ENCODE results near the gene USP19. TPM values are rescaled to one million over a fixed set of nuclear protein-coding genes. Genes with fewer than 3 reads are reported as not detected.

The USP19 gene
- total RNA-seq, 1 experiment from 2014 or later: 66.3 TPM

DNA sequence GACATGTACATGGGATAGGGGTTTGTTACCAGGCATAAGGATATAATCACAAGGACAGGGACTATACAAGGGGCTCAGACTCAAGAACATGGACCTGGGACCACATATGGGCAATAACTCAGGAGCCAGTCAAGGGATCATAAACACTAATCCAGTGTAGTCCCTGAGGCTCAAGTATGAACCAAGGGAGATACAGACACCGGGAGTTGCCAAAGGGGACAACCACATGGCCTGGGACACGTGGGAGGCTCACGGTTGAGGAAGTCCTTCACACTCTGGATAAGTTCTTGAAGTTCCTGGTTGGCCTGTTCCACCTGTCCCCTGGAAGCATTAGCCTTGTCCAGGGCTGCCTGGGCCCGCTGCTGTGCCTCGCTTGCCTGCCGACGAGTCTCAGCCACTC lies 1.8 kb upstream of the USP19 start:
- no peak overlapping the region for H3K9ac ChIP-seq (ENCODE audit: extremely low read depth, insufficient read length, low read length)
- peaks cover 4% of the 10 kb centered on the region for H3K79me1 ChIP-seq (ENCODE audit: insufficient read depth, low read depth, low read length, poor library complexity, severe bottlenecking)
- H3K9me3 ChIP-seq (ENCODE audit: control insufficient read depth, low read depth, low read length): no peaks in the 10 kb centered on the region
- H3K4me1 ChIP-seq (ENCODE audit: insufficient read depth, low read length): 0 out of 2 replicates have a peak, but pooled peaks cover 2% of the 10 kb centered on the region
- H3K27me3 ChIP-seq (ENCODE audit: insufficient read depth, low read length): no peaks in the 10 kb centered on the region
- no peak overlapping the region; a peak in 1 of 5 replicates for H3K4me3 Mint-ChIP-seq
- no peaks in the 10 kb centered on the region; the same call in 1 of the 2 replicates for H3K27me3 Mint-ChIP-seq (ENCODE audit: low read depth)
- H3K56ac ChIP-seq (ENCODE audit: insufficient read length, low read depth, low read length): no peak overlapping the region
- no CpG with 5 or more reads among the region's 7 CpGs for WGBS (ENCODE audit: extremely low coverage, insufficient read length, low lambda C conversion rate)
- H4K8ac ChIP-seq (replicated peaks; ENCODE audit: insufficient read length, low read depth, low read length): no peak overlapping the region
- peak overlapping the region in 1 of 3 experiments; percentile 49; a peak in 2 of 7 replicates for H3K27ac Mint-ChIP-seq
- no peak overlapping the region for H2BK12ac ChIP-seq (ENCODE audit: insufficient read length, low read depth, low read length)
- H2BK5ac ChIP-seq (ENCODE audit: insufficient read length, low read length): no peak overlapping the region
- H3K4ac ChIP-seq (ENCODE audit: low read depth, low read length): no peak overlapping the region
- H4K20me1 ChIP-seq (ENCODE audit: control insufficient read depth, insufficient read depth, insufficient read length): peaks cover 2% of the 10 kb centered on the region
- no peak overlapping the region for H3K4me2 ChIP-seq (ENCODE audit: insufficient read depth, insufficient read length, low read length)
- no peak overlapping the region for H3K23ac ChIP-seq (ENCODE audit: insufficient read length, low read depth, low read length)
- no peak overlapping the region for H4K91ac ChIP-seq (ENCODE audit: insufficient read length, low read depth, low read length)
- no peaks in the 10 kb centered on the region; the same call in 1 of the 2 replicates for H3K79me2 ChIP-seq (ENCODE audit: insufficient read depth, low read length)
- H2BK15ac ChIP-seq (ENCODE audit: low read depth, low read length): no peak overlapping the region
- no peak overlapping the region for H3K27ac ChIP-seq (ENCODE audit: insufficient read length, low read depth, low read length)
- TF ChIP-seq, protein P1, sequence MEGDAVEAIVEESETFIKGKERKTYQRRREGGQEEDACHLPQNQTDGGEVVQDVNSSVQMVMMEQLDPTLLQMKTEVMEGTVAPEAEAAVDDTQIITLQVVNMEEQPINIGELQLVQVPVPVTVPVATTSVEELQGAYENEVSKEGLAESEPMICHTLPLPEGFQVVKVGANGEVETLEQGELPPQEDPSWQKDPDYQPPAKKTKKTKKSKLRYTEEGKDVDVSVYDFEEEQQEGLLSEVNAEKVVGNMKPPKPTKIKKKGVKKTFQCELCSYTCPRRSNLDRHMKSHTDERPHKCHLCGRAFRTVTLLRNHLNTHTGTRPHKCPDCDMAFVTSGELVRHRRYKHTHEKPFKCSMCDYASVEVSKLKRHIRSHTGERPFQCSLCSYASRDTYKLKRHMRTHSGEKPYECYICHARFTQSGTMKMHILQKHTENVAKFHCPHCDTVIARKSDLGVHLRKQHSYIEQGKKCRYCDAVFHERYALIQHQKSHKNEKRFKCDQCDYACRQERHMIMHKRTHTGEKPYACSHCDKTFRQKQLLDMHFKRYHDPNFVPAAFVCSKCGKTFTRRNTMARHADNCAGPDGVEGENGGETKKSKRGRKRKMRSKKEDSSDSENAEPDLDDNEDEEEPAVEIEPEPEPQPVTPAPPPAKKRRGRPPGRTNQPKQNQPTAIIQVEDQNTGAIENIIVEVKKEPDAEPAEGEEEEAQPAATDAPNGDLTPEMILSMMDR (conservative IDR thresholded peaks at IDR 0.05): no peak
- H3K14ac ChIP-seq (ENCODE audit: insufficient read depth, low read length): no peak overlapping the region
- H4K5ac ChIP-seq (ENCODE audit: insufficient read length, low read depth, low read length): no peak overlapping the region
- H2AK5ac ChIP-seq (ENCODE audit: insufficient read length, low read length): no peak overlapping the region
- no peak overlapping the region for H2BK120ac ChIP-seq (ENCODE audit: low read depth, low read length, poor library complexity, severe bottlenecking)
- H3K9me3 Mint-ChIP-seq: no peaks in the 10 kb centered on the region
- no peak for DNase-seq
- H3K18ac ChIP-seq (ENCODE audit: insufficient read length, low read depth, low read length): no peak overlapping the region
- no peak overlapping the region for H3T11ph ChIP-seq (ENCODE audit: low read length)
- H3K4me1 Mint-ChIP-seq: peaks cover 4% of the 10 kb centered on the region in 2 experiments; a peak in 3 of 4 replicates
- no peak overlapping the region for H2BK20ac ChIP-seq (ENCODE audit: low read depth, low read length, poor library complexity, severe bottlenecking)
- H3K36me3 Mint-ChIP-seq (ENCODE audit: insufficient read depth in 1 of 3, low read depth in 3 of 3): peaks cover 5 to 45% (median 34%) of the 10 kb centered on the region in 3 experiments; a peak in 6 of 7 replicates
- H2AFZ ChIP-seq (ENCODE audit: low read length): no peak overlapping the region
- peaks cover 5% of the 10 kb centered on the region for H3K23me2 ChIP-seq (ENCODE audit: insufficient read length, low read depth, low read length, poor library complexity, severe bottlenecking)
